HG03432 (cell line): ENCODE measurements around the gene ASCL3.
"Not testable (repeated sequence)": the region's sequence is repeated elsewhere in the genome, so short reads cannot be mapped to it uniquely, and the experiment has no call there.

Experiments used
- ATAC-seq: cut with Tn5 transposase; IDR thresholded peaks from one replicate; pipeline ENCODE4 v1.9.1; 2021; ENCODE audit warnings: mild to moderate bottlenecking, moderate library complexity; ENCODE audit not compliant: unreplicated experiment

The ASCL3 gene

GRCh38 chr11:8948886-8949285, 6.1 kb upstream of the ASCL3 start:
- no peak for ATAC-seq

- ATAC-seq, result no peak
Observed at GRCh38 chr11:8947230-8947943, 4.6 kb upstream of the ASCL3 start.

- no peak for ATAC-seq
Observed at GRCh38 chr11:8941341-8942103, 1.3 kb downstream of the ASCL3 start.

- ATAC-seq, result no peak
Observed at GRCh38 chr11:8937659-8938058, 5.2 kb downstream of the ASCL3 start.

GRCh38 chr11:8937159-8937558, 5.7 kb downstream of the ASCL3 start:
- ATAC-seq, result no peak

- not testable (repeated sequence) for ATAC-seq
Observed at GRCh38 chr11:8935789-8936188, 7.0 kb downstream of the ASCL3 start.

- ATAC-seq, result no peak
Observed at GRCh38 chr11:8934742-8935488, 7.9 kb downstream of the ASCL3 start.

- ATAC-seq, result no peak
Observed at GRCh38 chr11:8933931-8934330, 8.9 kb downstream of the ASCL3 start.

- ATAC-seq, result no peak
Observed at GRCh38 chr11:8932564-8933180, 10.1 kb downstream of the ASCL3 start, which contains the start of gene C11orf16. C11orf16 (minus strand) TSS chr11:8932947; CDS start chr11:8932308, 639 bp downstream.

GRCh38 chr11:8930456-8931175, 12.2 kb downstream of the ASCL3 start:
- ATAC-seq, result no peak

GRCh38 chr11:8928981-8929615, 13.7 kb downstream of the ASCL3 start:
- no peak for ATAC-seq

- ATAC-seq, result no peak
Observed at GRCh38 chr11:8928205-8928604, 14.6 kb downstream of the ASCL3 start.

GRCh38 chr11:8927233-8927632, 15.6 kb downstream of the ASCL3 start:
- ATAC-seq, result no peak

GRCh38 chr11:8926236-8926635, 16.6 kb downstream of the ASCL3 start:
- ATAC-seq, result no peak

- no peak for ATAC-seq
Observed at GRCh38 chr11:8925711-8926110, 17.1 kb downstream of the ASCL3 start.

- ATAC-seq, result no peak
Observed at GRCh38 chr11:8922691-8923090, 20.1 kb downstream of the ASCL3 start.

GRCh38 chr11:8917157-8917825, 25.5 kb downstream of the ASCL3 start:
- ATAC-seq, result no peak

- no peak for ATAC-seq
Observed at GRCh38 chr11:8914661-8915018, 28.2 kb downstream of the ASCL3 start.

- ATAC-seq, result no peak
Observed at GRCh38 chr11:8913961-8914660, 28.7 kb downstream of the ASCL3 start.
